DND-41 (cell line): ENCODE data around the gene HTD2.

Source experiments
- ATAC-seq: fragments of 200-7000 bp; cut with Tn5 transposase; 3 replicates; pipeline ENCODE4 v1.9.1; 2021; ENCODE audit warnings: low read depth; ENCODE audit not compliant: insufficient read depth
- DNase-seq: peaks from one replicate; pipeline ENCODE4 v3.0.0-alpha.2; 2020
- H2AFZ ChIP-seq: 2 replicates; pipeline ENCODE4 v1.6.0; 2012; ENCODE audit warnings: low read depth, low read length
- H3K27ac ChIP-seq: 2 replicates; pipeline ENCODE4 v1.5.1; 2012; ENCODE audit warnings: low read length, inconsistent platforms
- H3K27me3 ChIP-seq: fragments of 200-600 bp; sonication (generic); 2 replicates; pipeline ENCODE4 v1.6.0; 2012; ENCODE audit warnings: low read length, mild to moderate bottlenecking, inconsistent platforms; ENCODE audit not compliant: insufficient read depth, poor library complexity
- H3K36me3 ChIP-seq: 2 replicates; pipeline ENCODE4 v1.5.1; 2012; ENCODE audit warnings: low read length, inconsistent platforms; ENCODE audit not compliant: insufficient read depth
- H3K4me1 ChIP-seq: 2 replicates; pipeline ENCODE4 v1.5.1; 2012; ENCODE audit warnings: mild to moderate bottlenecking, low read length; ENCODE audit not compliant: insufficient read depth
- H3K4me2 ChIP-seq: 2 replicates; pipeline ENCODE4 v1.6.0; 2012; ENCODE audit warnings: mild to moderate bottlenecking, moderate library complexity, low read length, inconsistent platforms; ENCODE audit not compliant: insufficient read depth
- H3K4me3 ChIP-seq, 2 experiments: fragments of 200-600 bp in 1 of 2; shearing (Covaris generic) in 1 of 2; 2 replicates each; pipeline ENCODE4 v1.5.1; 2012 to 2016; ENCODE audit warnings: inconsistent platforms in 2 of 2, low read length in 2 of 2, mild to moderate bottlenecking in 2 of 2, low read depth in 1 of 2, moderate library complexity in 1 of 2
- H3K79me2 ChIP-seq: 2 replicates; pipeline ENCODE4 v1.6.0; 2012; ENCODE audit warnings: low read length, inconsistent platforms; ENCODE audit not compliant: insufficient read depth
- H3K9ac ChIP-seq: 2 replicates; pipeline ENCODE4 v1.6.0; 2012; ENCODE audit warnings: low read depth, mild to moderate bottlenecking, inconsistent platforms, low read length, moderate library complexity
- H3K9me3 ChIP-seq: 2 replicates; pipeline ENCODE4 v1.5.1; 2012; ENCODE audit warnings: low read length, moderate library complexity, mild to moderate bottlenecking, inconsistent platforms; ENCODE audit not compliant: insufficient read depth, severe bottlenecking
- H4K20me1 ChIP-seq: 2 replicates; pipeline ENCODE4 v1.6.0; 2012; ENCODE audit warnings: low read length; ENCODE audit not compliant: insufficient read depth
- EZH2 ChIP-seq: IDR thresholded peaks from 3 replicates; pipeline ENCODE4 v1.6.1; 2012; ENCODE audit warnings: borderline replicate concordance, low read depth, mild to moderate bottlenecking, moderate library complexity, low read length, inconsistent platforms; ENCODE audit not compliant: severe bottlenecking
- TF ChIP-seq, protein P1 (sequence below): IDR thresholded peaks from 2 replicates; pipeline ENCODE4 v1.5.1; 2012; ENCODE audit warnings: borderline replicate concordance, low read length, moderate library complexity, mild to moderate bottlenecking; ENCODE audit not compliant: poor library complexity, severe bottlenecking; ENCODE audit errors: extremely low read depth

Gene HTD2

DNA sequence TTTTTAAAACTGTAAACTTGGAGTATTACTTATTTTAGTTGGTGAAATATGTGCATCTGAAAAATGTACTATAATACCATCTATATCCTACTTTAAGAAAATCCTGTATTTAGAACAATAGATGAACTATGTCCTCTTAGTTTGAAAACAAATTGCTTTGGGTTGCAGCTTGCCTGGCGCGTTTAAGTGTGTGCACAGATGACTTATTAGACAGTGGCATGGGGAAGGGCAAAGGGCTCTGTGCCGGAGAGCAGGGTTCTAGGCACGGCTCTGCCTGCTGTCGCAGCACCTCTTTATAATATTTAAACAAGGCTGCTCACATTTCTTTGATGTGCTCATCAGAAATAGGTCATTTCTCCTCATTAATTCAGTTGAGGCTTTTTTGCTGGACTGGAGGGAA lies 36.4 kb downstream of the HTD2 start:
- Histone ChIP-seq H3K4me3 (no peak overlapping the region), H3K4me1 (peaks cover 29% of the 10 kb centered on the region), H3K27ac (peak overlapping the region; percentile 65), H3K9ac (no peak overlapping the region), H3K9me3 (no peaks in the 10 kb centered on the region), H3K4me2 (no peak overlapping the region), H3K27me3 (no peaks in the 10 kb centered on the region), H3K79me2 (peaks cover 99% of the 10 kb centered on the region), H2AFZ (no peak overlapping the region), H4K20me1 (peaks cover 7% of the 10 kb centered on the region; the same call in 1 of the 2 replicates), H3K36me3 (peaks cover 59% of the 10 kb centered on the region)
- TF ChIP-seq, protein P1, sequence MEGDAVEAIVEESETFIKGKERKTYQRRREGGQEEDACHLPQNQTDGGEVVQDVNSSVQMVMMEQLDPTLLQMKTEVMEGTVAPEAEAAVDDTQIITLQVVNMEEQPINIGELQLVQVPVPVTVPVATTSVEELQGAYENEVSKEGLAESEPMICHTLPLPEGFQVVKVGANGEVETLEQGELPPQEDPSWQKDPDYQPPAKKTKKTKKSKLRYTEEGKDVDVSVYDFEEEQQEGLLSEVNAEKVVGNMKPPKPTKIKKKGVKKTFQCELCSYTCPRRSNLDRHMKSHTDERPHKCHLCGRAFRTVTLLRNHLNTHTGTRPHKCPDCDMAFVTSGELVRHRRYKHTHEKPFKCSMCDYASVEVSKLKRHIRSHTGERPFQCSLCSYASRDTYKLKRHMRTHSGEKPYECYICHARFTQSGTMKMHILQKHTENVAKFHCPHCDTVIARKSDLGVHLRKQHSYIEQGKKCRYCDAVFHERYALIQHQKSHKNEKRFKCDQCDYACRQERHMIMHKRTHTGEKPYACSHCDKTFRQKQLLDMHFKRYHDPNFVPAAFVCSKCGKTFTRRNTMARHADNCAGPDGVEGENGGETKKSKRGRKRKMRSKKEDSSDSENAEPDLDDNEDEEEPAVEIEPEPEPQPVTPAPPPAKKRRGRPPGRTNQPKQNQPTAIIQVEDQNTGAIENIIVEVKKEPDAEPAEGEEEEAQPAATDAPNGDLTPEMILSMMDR: no peak
- TF ChIP-seq EZH2: no peak
- DNase-seq (no peak), ATAC-seq (no peak)

DNA sequence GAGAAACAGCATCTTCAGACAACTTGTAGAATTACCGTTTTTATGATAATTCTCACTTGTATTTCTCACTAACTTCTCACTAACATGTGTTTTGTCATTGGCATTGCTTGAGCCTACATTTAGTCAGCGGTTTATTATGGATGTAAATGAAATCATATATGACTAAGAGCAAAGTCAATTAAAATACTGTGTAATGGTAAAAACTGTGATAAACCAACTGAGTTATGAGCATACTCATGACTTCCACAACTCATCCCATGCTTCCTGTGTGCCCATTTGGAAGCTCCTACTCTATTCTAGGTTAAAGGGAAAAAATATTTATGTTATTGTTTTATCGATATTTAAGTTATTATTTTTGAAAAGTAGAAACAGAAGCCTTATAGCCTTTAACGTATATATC lies 39.1 kb downstream of the HTD2 start:
- Histone ChIP-seq H3K4me3 (no peak overlapping the region), H3K36me3 (peaks cover 47% of the 10 kb centered on the region), H3K4me1 (peaks cover 54% of the 10 kb centered on the region), H3K79me2 (peaks cover 91% of the 10 kb centered on the region), H2AFZ (no peak overlapping the region), H3K27ac (peak overlapping the region; percentile 70), H3K9me3 (no peaks in the 10 kb centered on the region), H4K20me1 (peaks cover 7% of the 10 kb centered on the region; the same call in 1 of the 2 replicates), H3K27me3 (no peaks in the 10 kb centered on the region), H3K4me2 (no peak overlapping the region), H3K9ac (no peak overlapping the region)
- DNase-seq (no peak), ATAC-seq (no peak)
- TF ChIP-seq, protein P1: no peak
- no peak for TF ChIP-seq EZH2

DNA sequence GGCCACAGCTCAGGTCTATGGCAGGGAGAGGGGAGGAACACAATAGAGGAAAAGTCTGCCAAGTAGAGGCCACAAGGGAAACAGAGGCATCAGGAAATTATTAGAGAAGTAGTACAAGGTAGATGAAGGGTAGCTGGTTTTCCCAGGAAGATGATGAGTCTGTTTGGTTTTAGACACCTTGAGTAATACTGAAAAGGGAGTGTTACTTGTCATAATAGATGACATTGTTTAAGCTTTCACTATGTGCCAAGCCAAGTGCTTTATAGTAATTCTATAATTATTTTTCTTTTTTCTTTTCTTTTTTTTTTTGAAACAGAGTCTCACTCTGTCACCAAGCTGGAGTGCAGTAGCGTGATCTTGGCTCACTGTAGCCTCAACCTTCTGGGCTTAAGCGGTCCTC lies 40.0 kb downstream of the HTD2 start:
- H3K79me2 ChIP-seq: peaks cover 91% of the 10 kb centered on the region
- TF ChIP-seq, protein P1: no peak
- no peak for TF ChIP-seq EZH2
- DNase-seq (no peak), ATAC-seq (no peak)
- no peaks in the 10 kb centered on the region for H3K27me3 ChIP-seq
- peaks cover 38% of the 10 kb centered on the region for H3K36me3 ChIP-seq
- no peak overlapping the region for H2AFZ ChIP-seq
- H4K20me1 ChIP-seq: peaks cover 6% of the 10 kb centered on the region; the same call in 1 of the 2 replicates
- no peak overlapping the region for H3K9ac ChIP-seq
- peaks cover 63% of the 10 kb centered on the region for H3K4me1 ChIP-seq
- no peak overlapping the region for H3K4me2 ChIP-seq
- H3K27ac ChIP-seq: peak overlapping the region; percentile 70
- H3K4me3 ChIP-seq: no peak overlapping the region
- H3K9me3 ChIP-seq: no peaks in the 10 kb centered on the region
